Activated gamma-delta T cell treated with Interleukin-2 at 50 U/mL for 16 hours (primary cell): Measurements from ENCODE around the gene SLC22A17.

Source experiments
- DNase-seq: peaks from one replicate; pipeline ENCODE4 v3.0.0-alpha.2; 2020

The SLC22A17 gene

GRCh38 chr14:23360496-23360895, 7.8 kb upstream of the SLC22A17 start:
- no peak for DNase-seq

- no peak for DNase-seq
Measured at GRCh38 chr14:23359722-23360447, 7.2 kb upstream of the SLC22A17 start.

- no peak for DNase-seq
Measured at GRCh38 chr14:23359167-23359626, 6.5 kb upstream of the SLC22A17 start.

- no peak for DNase-seq
Measured at GRCh38 chr14:23358553-23359166, 6.0 kb upstream of the SLC22A17 start.

GRCh38 chr14:23358042-23358441, 5.4 kb upstream of the SLC22A17 start:
- DNase-seq: no peak

- no peak for DNase-seq
Measured at GRCh38 chr14:23357261-23357660, 4.6 kb upstream of the SLC22A17 start.

GRCh38 chr14:23356662-23357061, 4.0 kb upstream of the SLC22A17 start:
- DNase-seq: no peak

- DNase-seq: no peak
Measured at GRCh38 chr14:23355871-23356435, 3.3 kb upstream of the SLC22A17 start.

- no peak for DNase-seq
Measured at GRCh38 chr14:23354990-23355389, 2.3 kb upstream of the SLC22A17 start.

GRCh38 chr14:23353433-23353780, 720 bp upstream of the SLC22A17 start:
- no peak for DNase-seq

GRCh38 chr14:23351681-23352505, 794 bp downstream of the SLC22A17 start:
- no peak for DNase-seq

GRCh38 chr14:23349156-23349845, 3.4 kb downstream of the SLC22A17 start:
- DNase-seq: no peak

- DNase-seq: no peak
Measured at GRCh38 chr14:23348297-23348655, 4.4 kb downstream of the SLC22A17 start.

- DNase-seq: no peak
Measured at GRCh38 chr14:23347406-23348296, 5.0 kb downstream of the SLC22A17 start.

- DNase-seq: no peak
Measured at GRCh38 chr14:23346693-23347405, 5.8 kb downstream of the SLC22A17 start.

GRCh38 chr14:23345987-23346692, 6.5 kb downstream of the SLC22A17 start:
- DNase-seq: no peak

GRCh38 chr14:23344481-23344880, 8.2 kb downstream of the SLC22A17 start:
- DNase-seq: no peak

GRCh38 chr14:23339506-23340268, 13.0 kb downstream of the SLC22A17 start:
- no peak for DNase-seq

GRCh38 chr14:23335623-23336022, 17.1 kb downstream of the SLC22A17 start:
- DNase-seq: no peak
